HepG2 (cell line): ENCODE measurements around the gene TPI1. TPM values are rescaled to one million over a fixed set of nuclear protein-coding genes. Genes with fewer than 3 reads are reported as not detected.

ENCODE experiments used
- AGO2 ChIP-seq: fragments of 200-400 bp; formaldehyde crosslinking; optimal IDR thresholded peaks from 2 replicates; pipeline ENCODE3; 2017; ENCODE audit warnings: mild to moderate bottlenecking, low read depth, low read length, moderate library complexity
- ARID2 ChIP-seq: sonication (generic); formaldehyde crosslinking; IDR thresholded peaks from 2 replicates; pipeline ENCODE4 v1.8.1; 2022; ENCODE audit warnings: mild to moderate bottlenecking, missing genetic modification reagents, borderline replicate concordance
- ATRX ChIP-seq: sonication (generic); formaldehyde crosslinking; IDR thresholded peaks from 2 replicates; pipeline ENCODE4 v1.4.0; 2020; ENCODE audit warnings: missing genetic modification reagents, borderline replicate concordance
- DMAP1 ChIP-seq: IDR thresholded peaks from 2 replicates; pipeline ENCODE4 v1.6.1; 2016
- ETV6 ChIP-seq: sonication (generic); formaldehyde crosslinking; conservative IDR thresholded peaks from 2 replicates; pipeline ENCODE4 v1.4.0; 2020; ENCODE audit warnings: missing genetic modification reagents
- FOSL1 ChIP-seq: sonication (generic); formaldehyde crosslinking; IDR thresholded peaks from 2 replicates; pipeline ENCODE4 v1.9.0; 2021; ENCODE audit warnings: missing genetic modification reagents, borderline replicate concordance
- HDAC1 ChIP-seq: sonication (generic); formaldehyde crosslinking; IDR thresholded peaks from 2 replicates; pipeline ENCODE4 v1.5.1; 2020; ENCODE audit warnings: mild to moderate bottlenecking, missing genetic modification reagents
- IKZF5 ChIP-seq: IDR thresholded peaks from 2 replicates; pipeline ENCODE4 v1.6.1; 2018; ENCODE audit warnings: missing genetic modification reagents, mild to moderate bottlenecking, missing compliant biosample characterization
- MAFK ChIP-seq, 2 experiments: IDR thresholded peaks in 1 of 2; conservative IDR thresholded peaks in 1 of 2; 2 replicates each; pipeline ENCODE4 v1.6.1; 2011; ENCODE audit warnings: improper control_type of control experiment in 2 of 2, low read length in 2 of 2
- NPAS2 ChIP-seq: sonication (generic); formaldehyde crosslinking; IDR thresholded peaks from 2 replicates; pipeline ENCODE4 v1.8.0; 2022; ENCODE audit warnings: mild to moderate bottlenecking, missing genetic modification reagents, borderline replicate concordance
- RXRB ChIP-seq: IDR thresholded peaks from 2 replicates; pipeline ENCODE4 v1.6.1; 2016; ENCODE audit warnings: borderline replicate concordance, missing genetic modification reagents, missing compliant biosample characterization
- SALL1 ChIP-seq: sonication (generic); formaldehyde crosslinking; IDR thresholded peaks from 2 replicates; pipeline ENCODE4 v1.8.0; 2022; ENCODE audit warnings: mild to moderate bottlenecking, missing genetic modification reagents
- TBP ChIP-seq: sonication (generic); formaldehyde crosslinking; IDR thresholded peaks from 2 replicates; pipeline ENCODE4 v1.5.0; 2020; ENCODE audit warnings: missing genetic modification reagents
- YEATS4 ChIP-seq: sonication (generic); formaldehyde crosslinking; IDR thresholded peaks from 2 replicates; pipeline ENCODE4 v1.4.0; 2020; ENCODE audit warnings: missing genetic modification reagents, borderline replicate concordance
- ZNF10 ChIP-seq: sonication (generic); formaldehyde crosslinking; IDR thresholded peaks from 2 replicates; pipeline ENCODE4 v1.4.0; 2020; ENCODE audit warnings: mild to moderate bottlenecking, low read depth, missing genetic modification reagents, borderline replicate concordance
- ZNF280D ChIP-seq: sonication (generic); formaldehyde crosslinking; IDR thresholded peaks from 2 replicates; pipeline ENCODE4 v1.5.1; 2020; ENCODE audit warnings: mild to moderate bottlenecking, missing genetic modification reagents
- ZNF34 ChIP-seq: sonication (generic); formaldehyde crosslinking; IDR thresholded peaks from 2 replicates; pipeline ENCODE4 v1.4.0; 2020; ENCODE audit warnings: mild to moderate bottlenecking, missing genetic modification reagents, borderline replicate concordance
- ZNF431 ChIP-seq: sonication (generic); formaldehyde crosslinking; IDR thresholded peaks from 2 replicates; pipeline ENCODE4 v1.9.0; 2022; ENCODE audit warnings: missing genetic modification reagents, low read depth, mild to moderate bottlenecking, borderline replicate concordance
- ZNF678 ChIP-seq: sonication (generic); formaldehyde crosslinking; IDR thresholded peaks from 2 replicates; pipeline ENCODE4 v1.4.0; 2020; ENCODE audit warnings: mild to moderate bottlenecking, missing genetic modification reagents
- ZNF710 ChIP-seq: sonication (generic); formaldehyde crosslinking; IDR thresholded peaks from 2 replicates; pipeline ENCODE4 v1.5.0; 2020; ENCODE audit warnings: mild to moderate bottlenecking, missing genetic modification reagents, borderline replicate concordance
- polyA plus RNA-seq, 8 experiments: library from polyadenylated mRNA; depleted of rRNA in 3 of 8; stranded (reverse) in 7 of 8; unstranded in 1 of 8; fragments of >200 nt; fragmentation: Illumina TruSeq in 4 of 8; extraction: Trizol in 4 of 8; gene quantifications; 2 replicates each; pipeline versions ENCODE4 v1.2.1 to v1.2.3, GENCODE V29; 2011 to 2016; ENCODE audit warnings: low read depth in 4 of 8, missing spikeins in 1 of 8, mixed read lengths in 1 of 8; ENCODE audit not compliant: insufficient read depth in 1 of 8
- total RNA-seq, 5 experiments: library from RNA; depleted of rRNA; stranded (reverse); fragments of >200 nt; fragmentation: Illumina TruSeq; extraction: Trizol; gene quantifications; 2 replicates each; pipeline ENCODE4 v1.2.3, GENCODE V29; 2016; ENCODE audit warnings: low read depth in 1 of 5

TPI1 gene
- total and polyA plus RNA-seq, 2 of the 13 experiments (the other 11 are each of a cell fraction or from before 2014, with no cell fraction given): 945 to 2,535 TPM

GRCh38 chr12:6871052-6871957 is 4.0 kb downstream of the TPI1 start (continued):
- TF ChIP-seq ARID2 (no peak), DMAP1 (CRISPR knock-in tag) (no peak; the same call in 1 of the 2 replicates), MAFK (conservative IDR thresholded peaks at IDR 0.05 in 1 of 2, IDR thresholded peaks at IDR 0.05 in 1 of 2; ENCODE audit: low read length in 2 of 2) (no peak), ETV6 (CRISPR knock-in tag) (no peak), YEATS4 (CRISPR knock-in tag) (no peak), ZNF34 (CRISPR knock-in tag) (no peak), ZNF280D (CRISPR knock-in tag) (no peak), ZNF710 (no peak), IKZF5 (CRISPR knock-in tag) (peak; percentile 21; the same call in 1 of the 2 replicates), NPAS2 (CRISPR knock-in tag) (no peak), ZNF431 (CRISPR knock-in tag) (peak; percentile 49; the same call in 1 of the 2 replicates), ZNF678 (CRISPR knock-in tag) (no peak), FOSL1 (CRISPR knock-in tag) (no peak), ATRX (CRISPR knock-in tag) (no peak), RXRB (CRISPR knock-in tag) (no peak), ZNF10 (no peak), HDAC1 (no peak), TBP (CRISPR knock-in tag) (no peak), SALL1 (CRISPR knock-in tag) (no peak), AGO2 (peak; percentile 98)
